Measurements from ENCODE around the gene MCEMP1.

The MCEMP1 gene

GRCh38 chr19:7698583-7698982, 21.7 kb downstream of the MCEMP1 start:
- no peak for DNase-seq (ENCODE audit: low read depth)

- no peak for DNase-seq (ENCODE audit: low read depth)
Observed at GRCh38 chr19:7699003-7699402, 22.1 kb downstream of the MCEMP1 start.

- DNase-seq (ENCODE audit: low read depth): no peak
Observed at GRCh38 chr19:7699417-7700401, 22.8 kb downstream of the MCEMP1 start.

GRCh38 chr19:7701049-7701653, 24.3 kb downstream of the MCEMP1 start:
- DNase-seq (ENCODE audit: low read depth): no peak

- no peak for DNase-seq (ENCODE audit: low read depth)
Observed at GRCh38 chr19:7701654-7702457, 25.0 kb downstream of the MCEMP1 start, which contains the start of gene FCER2. FCER2 (minus strand) TSS chr19:7702131; CDS start chr19:7699760, 2,371 bp downstream.

GRCh38 chr19:7703332-7703731, 26.4 kb downstream of the MCEMP1 start:
- DNase-seq (ENCODE audit: low read depth): no peak

GRCh38 chr19:7704280-7705060, 27.6 kb downstream of the MCEMP1 start:
- no peak for DNase-seq (ENCODE audit: low read depth)

- DNase-seq (ENCODE audit: low read depth): peak; percentile 47
Observed at GRCh38 chr19:7705387-7706187, 28.7 kb downstream of the MCEMP1 start.

GRCh38 chr19:7706188-7706954, 29.5 kb downstream of the MCEMP1 start:
- DNase-seq (ENCODE audit: low read depth): no peak

GRCh38 chr19:7706955-7707456, 30.1 kb downstream of the MCEMP1 start:
- DNase-seq (ENCODE audit: low read depth): no peak

- no peak for DNase-seq (ENCODE audit: low read depth)
Observed at GRCh38 chr19:7709932-7710460, 33.1 kb downstream of the MCEMP1 start.

- DNase-seq (ENCODE audit: low read depth): no peak
Observed at GRCh38 chr19:7710616-7711015, 33.7 kb downstream of the MCEMP1 start.

- DNase-seq (ENCODE audit: low read depth): no peak
Observed at GRCh38 chr19:7715671-7716070, 38.8 kb downstream of the MCEMP1 start.

GRCh38 chr19:7716762-7717161, 39.9 kb downstream of the MCEMP1 start:
- DNase-seq (ENCODE audit: low read depth): no peak

- no peak for DNase-seq (ENCODE audit: low read depth)
Observed at GRCh38 chr19:7718668-7719067, 41.8 kb downstream of the MCEMP1 start.

GRCh38 chr19:7720351-7720750, 43.5 kb downstream of the MCEMP1 start:
- DNase-seq (ENCODE audit: low read depth): no peak

- DNase-seq (ENCODE audit: low read depth): no peak
Observed at GRCh38 chr19:7722231-7722651, 45.4 kb downstream of the MCEMP1 start.

GRCh38 chr19:7725791-7726190, 48.9 kb downstream of the MCEMP1 start:
- no peak for DNase-seq (ENCODE audit: low read depth)

- DNase-seq (ENCODE audit: low read depth): no peak
Observed at GRCh38 chr19:7729211-7729610, 52.3 kb downstream of the MCEMP1 start.
